Liver (tissue), 3 donors: Measurements from ENCODE around the gene FIGNL1.

Experiments
- ATF3 ChIP-seq: IDR thresholded peaks from 2 replicates; pipeline ENCODE4 v1.6.1; 2016; ENCODE audit warnings: antibody characterized with exemption
- CTCF ChIP-seq: fragments of 150-350 bp; IDR thresholded peaks from 2 replicates; pipeline ENCODE4 v1.5.1; 2017; ENCODE audit warnings: improper control_type of control experiment, low read depth, low read length; ENCODE audit not compliant: missing input control
- FOXA1 ChIP-seq: IDR thresholded peaks from 2 replicates; pipeline ENCODE4 v1.6.1; 2016; ENCODE audit warnings: antibody characterized with exemption
- GABPA ChIP-seq, 2 donors: IDR thresholded peaks in 1 of 2; conservative IDR thresholded peaks in 1 of 2; 2 replicates each; pipeline ENCODE4 v1.6.1; 2016; ENCODE audit warnings: antibody characterized with exemption in 2 of 2, mild to moderate bottlenecking in 1 of 2, moderate library complexity in 1 of 2
- HNF4A ChIP-seq, 2 donors: conservative IDR thresholded peaks; 2 replicates each; pipeline ENCODE4 v1.6.1; 2016; ENCODE audit warnings: antibody characterized with exemption in 2 of 2, mild to moderate bottlenecking in 2 of 2
- HNF4G ChIP-seq: IDR thresholded peaks from 2 replicates; pipeline ENCODE4 v1.6.1; 2016; ENCODE audit warnings: antibody characterized with exemption
- JUND ChIP-seq, 2 donors: IDR thresholded peaks; 2 replicates each; pipeline ENCODE4 v1.6.1; 2016; ENCODE audit warnings: antibody characterized with exemption in 2 of 2
- MAX ChIP-seq: IDR thresholded peaks from 2 replicates; pipeline ENCODE4 v1.6.1; 2016; ENCODE audit warnings: antibody characterized with exemption
- RAD21 ChIP-seq, 2 donors: IDR thresholded peaks; 2 replicates each; pipeline ENCODE4 v1.6.1; 2016; ENCODE audit warnings: antibody characterized with exemption in 2 of 2, mild to moderate bottlenecking in 2 of 2
- REST ChIP-seq: IDR thresholded peaks from 2 replicates; pipeline ENCODE4 v1.6.1; 2016; ENCODE audit warnings: antibody characterized with exemption, mild to moderate bottlenecking
- SP1 ChIP-seq: IDR thresholded peaks from 2 replicates; pipeline ENCODE4 v1.6.1; 2018; ENCODE audit warnings: antibody characterized with exemption, mild to moderate bottlenecking
- TAF1 ChIP-seq: conservative IDR thresholded peaks from 2 replicates; pipeline ENCODE4 v1.6.1; 2016; ENCODE audit warnings: antibody characterized with exemption, mild to moderate bottlenecking
- YY1 ChIP-seq: IDR thresholded peaks from 2 replicates; pipeline ENCODE4 v1.6.1; 2016; ENCODE audit warnings: antibody characterized with exemption, mild to moderate bottlenecking
- ZBTB33 ChIP-seq: IDR thresholded peaks from 2 replicates; pipeline ENCODE4 v1.6.1; 2016; ENCODE audit warnings: antibody characterized with exemption
- donor health status: healthy.
- donor health status: healthy.

- TF ChIP-seq CTCF (no peak), MAX (no peak), SP1 (no peak), REST (no peak), GABPA (IDR thresholded peaks at IDR 0.05 in 1 of 2, conservative IDR thresholded peaks at IDR 0.05 in 1 of 2) (no peak), ATF3 (no peak), HNF4A (conservative IDR thresholded peaks at IDR 0.05) (no peak), JUND (IDR thresholded peaks at IDR 0.05) (no peak), TAF1 (no peak), YY1 (no peak), HNF4G (no peak), ZBTB33 (no peak), FOXA1 (no peak), RAD21 (IDR thresholded peaks at IDR 0.05) (no peak)
Observed at GRCh38 chr7:50404392-50404791, 45.8 kb downstream of the FIGNL1 start.
